ENCODE results near the gene CAPN13.

CAPN13 gene

GRCh38 chr2:30678410-30679137 lies 128.7 kb downstream of the CAPN13 start:
- no peak for DNase-seq

- no peak for DNase-seq
Observed at GRCh38 chr2:30677861-30678385, 129.3 kb downstream of the CAPN13 start.

- no peak for DNase-seq
Observed at GRCh38 chr2:30677231-30677630, 130.0 kb downstream of the CAPN13 start.

GRCh38 chr2:30675758-30676157 lies 131.5 kb downstream of the CAPN13 start:
- DNase-seq, result no peak

- DNase-seq, result no peak
Observed at GRCh38 chr2:30673127-30673526, 134.1 kb downstream of the CAPN13 start.

Measured in CD4-positive, alpha-beta T cell treated with Interleukin-6 for 4 hours (primary cell).